ENCODE measurements around the gene MYO3B. TPM values are rescaled to one million over a fixed set of nuclear protein-coding genes. Genes with fewer than 3 reads are reported as not detected.

MYO3B gene
- total RNA-seq, 1 experiment from 2014 or later, result 0.63 TPM

DNA sequence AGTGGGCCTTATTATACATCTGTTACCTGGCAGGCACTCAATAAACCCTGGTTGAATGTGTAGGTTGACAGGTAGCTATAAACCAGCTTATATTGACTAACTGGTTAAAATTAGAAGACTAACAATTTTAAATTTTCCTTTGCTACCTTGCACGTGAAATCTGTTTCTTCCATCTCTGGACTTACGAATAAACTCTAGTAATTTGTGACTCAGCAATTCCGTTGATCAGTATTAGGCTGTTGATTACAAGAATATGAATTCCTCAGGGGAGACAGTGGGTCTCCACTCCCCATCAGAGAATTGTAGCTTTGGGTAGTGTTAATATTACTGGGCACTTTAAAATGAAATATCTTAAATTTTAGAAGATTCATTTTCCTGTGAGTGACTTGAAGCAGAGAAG, 399.4 kb downstream of the MYO3B start:
- Histone ChIP-seq H3K9ac (ENCODE audit: extremely low read depth, insufficient read length, low read length) (no peak overlapping the region), H3K56ac (ENCODE audit: insufficient read length, low read depth, low read length) (no peak overlapping the region), H3T11ph (ENCODE audit: low read length) (no peak overlapping the region), H4K8ac (replicated peaks; ENCODE audit: insufficient read length, low read depth, low read length) (no peak overlapping the region), H4K5ac (ENCODE audit: insufficient read length, low read depth, low read length) (no peak overlapping the region), H3K18ac (ENCODE audit: insufficient read length, low read depth, low read length) (no peak overlapping the region), H3K9me3 (ENCODE audit: control insufficient read depth, low read depth, low read length) (no peaks in the 10 kb centered on the region), H2BK5ac (ENCODE audit: insufficient read length, low read length) (no peak overlapping the region), H4K20me1 (ENCODE audit: control insufficient read depth, insufficient read depth, insufficient read length) (no peaks in the 10 kb centered on the region), H3K4me1 (ENCODE audit: insufficient read depth, low read length) (no peaks in the 10 kb centered on the region; the same call in 1 of the 2 replicates), H4K91ac (ENCODE audit: insufficient read length, low read depth, low read length) (no peak overlapping the region), H3K23me2 (ENCODE audit: insufficient read length, low read depth, low read length, poor library complexity, severe bottlenecking) (no peaks in the 10 kb centered on the region), H2BK20ac (ENCODE audit: low read depth, low read length, poor library complexity, severe bottlenecking) (no peak overlapping the region), H3K27ac (ENCODE audit: insufficient read length, low read depth, low read length) (no peak overlapping the region), H3K79me1 (ENCODE audit: insufficient read depth, low read depth, low read length, poor library complexity, severe bottlenecking) (no peaks in the 10 kb centered on the region), H2BK12ac (ENCODE audit: insufficient read length, low read depth, low read length) (no peak overlapping the region), H3K4me2 (ENCODE audit: insufficient read depth, insufficient read length, low read length) (no peak overlapping the region), H2AFZ (ENCODE audit: low read length) (no peak overlapping the region), H3K79me2 (ENCODE audit: insufficient read depth, low read length) (no peaks in the 10 kb centered on the region), H3K14ac (ENCODE audit: insufficient read depth, low read length) (no peak overlapping the region), H2BK15ac (ENCODE audit: low read depth, low read length) (no peak overlapping the region), H2AK5ac (ENCODE audit: insufficient read length, low read length) (no peak overlapping the region), H3K27me3 (ENCODE audit: insufficient read depth, low read length) (no peaks in the 10 kb centered on the region), H2BK120ac (ENCODE audit: low read depth, low read length, poor library complexity, severe bottlenecking) (no peak overlapping the region), H3K4ac (ENCODE audit: low read depth, low read length) (no peak overlapping the region), H3K23ac (ENCODE audit: insufficient read length, low read depth, low read length) (no peak overlapping the region)
- no CpG with 5 or more reads among the region's 3 CpGs for WGBS (ENCODE audit: extremely low coverage, insufficient read length, low lambda C conversion rate)
- Mint-ChIP-seq H3K4me3 (no peak overlapping the region), H3K9me3 (no peaks in the 10 kb centered on the region), H3K27ac (no peak overlapping the region), H3K4me1 (peaks cover 14 to 19% of the 10 kb centered on the region in 2 experiments), H3K27me3 (ENCODE audit: low read depth) (no peaks in the 10 kb centered on the region), H3K36me3 (ENCODE audit: insufficient read depth in 1 of 3, low read depth in 3 of 3) (no peaks in the 10 kb centered on the region)
- TF ChIP-seq, protein P1, sequence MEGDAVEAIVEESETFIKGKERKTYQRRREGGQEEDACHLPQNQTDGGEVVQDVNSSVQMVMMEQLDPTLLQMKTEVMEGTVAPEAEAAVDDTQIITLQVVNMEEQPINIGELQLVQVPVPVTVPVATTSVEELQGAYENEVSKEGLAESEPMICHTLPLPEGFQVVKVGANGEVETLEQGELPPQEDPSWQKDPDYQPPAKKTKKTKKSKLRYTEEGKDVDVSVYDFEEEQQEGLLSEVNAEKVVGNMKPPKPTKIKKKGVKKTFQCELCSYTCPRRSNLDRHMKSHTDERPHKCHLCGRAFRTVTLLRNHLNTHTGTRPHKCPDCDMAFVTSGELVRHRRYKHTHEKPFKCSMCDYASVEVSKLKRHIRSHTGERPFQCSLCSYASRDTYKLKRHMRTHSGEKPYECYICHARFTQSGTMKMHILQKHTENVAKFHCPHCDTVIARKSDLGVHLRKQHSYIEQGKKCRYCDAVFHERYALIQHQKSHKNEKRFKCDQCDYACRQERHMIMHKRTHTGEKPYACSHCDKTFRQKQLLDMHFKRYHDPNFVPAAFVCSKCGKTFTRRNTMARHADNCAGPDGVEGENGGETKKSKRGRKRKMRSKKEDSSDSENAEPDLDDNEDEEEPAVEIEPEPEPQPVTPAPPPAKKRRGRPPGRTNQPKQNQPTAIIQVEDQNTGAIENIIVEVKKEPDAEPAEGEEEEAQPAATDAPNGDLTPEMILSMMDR (conservative IDR thresholded peaks at IDR 0.05), result no peak
- no peak for DNase-seq

All from H9 (cell line).